Putamen (tissue), 1 donor: ENCODE measurements around the gene CLCF1.
"Not testable (repeated sequence)": the region's sequence is repeated elsewhere in the genome, so short reads cannot be mapped to it uniquely, and the experiment has no call there.

ENCODE experiments used
- DNase-seq: peaks from one replicate; pipeline ENCODE4 v3.0.0-alpha.2; 2016; ENCODE audit warnings: low spot score

CLCF1 gene

GRCh38 chr11:67322049-67322448 is 51.3 kb downstream of the CLCF1 start:
- DNase-seq, result no peak

GRCh38 chr11:67321313-67321871 is 52.0 kb downstream of the CLCF1 start:
- DNase-seq, result no peak

GRCh38 chr11:67320691-67321090 is 52.7 kb downstream of the CLCF1 start:
- no peak for DNase-seq

GRCh38 chr11:67320011-67320410 is 53.4 kb downstream of the CLCF1 start:
- no peak for DNase-seq

GRCh38 chr11:67318876-67319275 is 54.5 kb downstream of the CLCF1 start:
- not testable (repeated sequence) for DNase-seq

GRCh38 chr11:67317888-67318555 is 55.4 kb downstream of the CLCF1 start:
- no peak for DNase-seq

- DNase-seq, result peak; percentile 95
These were observed 56.1 kb downstream of the CLCF1 start for GRCh38 chr11:67317205-67317887.

- no peak for DNase-seq
These were observed 56.6 kb downstream of the CLCF1 start for GRCh38 chr11:67316882-67317204.

GRCh38 chr11:67315325-67315909 is 58.0 kb downstream of the CLCF1 start:
- no peak for DNase-seq

- DNase-seq, result no peak
These were observed 59.2 kb downstream of the CLCF1 start for GRCh38 chr11:67314218-67314617.
